ENCODE measurements around the gene GRPEL1. TPM values are rescaled to one million over a fixed set of nuclear protein-coding genes. Genes with fewer than 3 reads are reported as not detected.
A peak's percentile ranks its signal among the peaks of the same experiment; 100 is the strongest.

GRPEL1 gene
- total RNA-seq (2022) = 73.0 and 82.9 TPM in 2 replicates
- Bru-seq, nascent RNA = percentile 87 among the genes with signal in this experiment
- percentile 89 among the genes with signal in this experiment for BruChase-seq, experiment 1, labeled RNA remaining after a 6-hour chase
- percentile 90 among the genes with signal in this experiment for BruChase-seq, experiment 2, labeled RNA remaining after a 2-hour chase
- long read RNA-seq, transcript GRPEL1-201 (4 exons, 2,775 nt) = major isoform, 284 of 293 reads
- long read RNA-seq, partial matches to known transcripts = 0 of 293 reads
- long read RNA-seq, other reads (novel, unspliced or antisense) = 7 of 293 reads

GRCh38 chr4:7067452-7068278 is at the start of gene GRPEL1:
Gene GRPEL1 (minus strand): TSS chr4:7068064. CDS start chr4:7068032, 32 bp downstream.
- CTCF ChIA-PET = interaction anchor here (0.5 to 13.0 kb wide), 13 partner anchors 9 to 774 kb away, joined by 3 to 98 read pairs (median 4); partner anchors contain the start of gene TADA2B

GRCh38 chr4:7116705-7117104 is 48.8 kb upstream of the GRPEL1 start:
- H3K4me3 Mint-ChIP-seq (ENCODE audit: unreplicated experiment) = no peak overlapping the region
- no peak for DNase-seq (ENCODE audit: unreplicated experiment)
- intact Hi-C loops (cut with micrococcal nuclease) = no loop called here
- ChIA-PET POLR2A (no interaction called here), CTCF (interaction anchor here (0.6 to 1.6 kb wide), 2 partner anchors 15 to 18 kb away, joined by 4 to 5 read pairs; no protein-coding TSS in a partner anchor)
- H3K27ac Mint-ChIP-seq (ENCODE audit: low read depth, unreplicated experiment) = no peak overlapping the region
- no peaks in the 10 kb centered on the region for H3K4me1 Mint-ChIP-seq (ENCODE audit: insufficient read depth, unreplicated experiment)
- no peaks in the 10 kb centered on the region for H3K36me3 Mint-ChIP-seq (ENCODE audit: insufficient read depth, unreplicated experiment)
- peaks cover 38% of the 10 kb centered on the region for H3K27me3 Mint-ChIP-seq (ENCODE audit: insufficient read depth, unreplicated experiment)
- no TSS peak for BruUV-seq (replicated peaks)
- H3K9me3 Mint-ChIP-seq (ENCODE audit: unreplicated experiment) = peaks cover 16% of the 10 kb centered on the region
- TF ChIP-seq CTCF (IDR thresholded peaks at IDR 0.05; ENCODE audit: unreplicated experiment) = no peak

More at GRCh38 chr4:7067452-7068278, at the start of gene GRPEL1:
- peak within 1 kb of the TSS; percentile 59 for H3K27ac Mint-ChIP-seq (ENCODE audit: low read depth, unreplicated experiment)
- DNase-seq (ENCODE audit: unreplicated experiment) = peak; percentile 100
- H3K4me3 Mint-ChIP-seq (ENCODE audit: unreplicated experiment) = peak within 1 kb of the TSS; percentile 90
- intact Hi-C loops (cut with micrococcal nuclease) = loop anchor here (1.0 kb wide), 2 partner anchors 80 to 158 kb away; partner anchors contain the start of gene TBC1D14
- H3K9me3 Mint-ChIP-seq (ENCODE audit: unreplicated experiment) = no peaks in the 10 kb centered on the region
- BruUV-seq (replicated peaks) = no TSS peak
- peaks cover 29% of the 10 kb centered on the region for H3K36me3 Mint-ChIP-seq (ENCODE audit: insufficient read depth, unreplicated experiment)
- H3K4me1 Mint-ChIP-seq (ENCODE audit: insufficient read depth, unreplicated experiment) = peaks cover 23% of the 10 kb centered on the region
- no peak for TF ChIP-seq CTCF (IDR thresholded peaks at IDR 0.05; ENCODE audit: unreplicated experiment)
- POLR2A ChIA-PET = interaction anchor here (0.5 to 8.0 kb wide), 42 partner anchors 8 to 869 kb away, joined by 3 to 165 read pairs (median 6); partner anchors contain the start of genes BLOC1S4, TADA2B and TBC1D14
- peaks cover 14% of the 10 kb centered on the region for H3K27me3 Mint-ChIP-seq (ENCODE audit: insufficient read depth, unreplicated experiment)

GRCh38 chr4:7115557-7116340 is 47.9 kb upstream of the GRPEL1 start:
- POLR2A ChIA-PET = interaction anchor here (0.7 kb wide), 1 partner anchor 45 kb away, joined by 3 read pairs; no protein-coding TSS in a partner anchor
- no peak for TF ChIP-seq CTCF (IDR thresholded peaks at IDR 0.05; ENCODE audit: unreplicated experiment)
- DNase-seq (ENCODE audit: unreplicated experiment) = no peak
- Mint-ChIP-seq H3K27ac (ENCODE audit: low read depth, unreplicated experiment) (no peak overlapping the region), H3K27me3 (ENCODE audit: insufficient read depth, unreplicated experiment) (peaks cover 38% of the 10 kb centered on the region), H3K4me1 (ENCODE audit: insufficient read depth, unreplicated experiment) (no peaks in the 10 kb centered on the region), H3K4me3 (ENCODE audit: unreplicated experiment) (no peak overlapping the region), H3K9me3 (ENCODE audit: unreplicated experiment) (peaks cover 16% of the 10 kb centered on the region), H3K36me3 (ENCODE audit: insufficient read depth, unreplicated experiment) (no peaks in the 10 kb centered on the region)
- no TSS peak for BruUV-seq (replicated peaks)
- CTCF ChIA-PET = no interaction called here
- intact Hi-C loops (cut with micrococcal nuclease) = no loop called here

All from MCF 10A (cell line).